ENCODE results near the gene FOXR1. TPM values are rescaled to one million over a fixed set of nuclear protein-coding genes. Genes with fewer than 3 reads are reported as not detected.
"Not testable (repeated sequence)": the region's sequence is repeated elsewhere in the genome, so short reads cannot be mapped to it uniquely, and the experiment has no call there.

FOXR1 gene
- total RNA-seq, 1 experiment from 2014 or later, result not detected

DNA sequence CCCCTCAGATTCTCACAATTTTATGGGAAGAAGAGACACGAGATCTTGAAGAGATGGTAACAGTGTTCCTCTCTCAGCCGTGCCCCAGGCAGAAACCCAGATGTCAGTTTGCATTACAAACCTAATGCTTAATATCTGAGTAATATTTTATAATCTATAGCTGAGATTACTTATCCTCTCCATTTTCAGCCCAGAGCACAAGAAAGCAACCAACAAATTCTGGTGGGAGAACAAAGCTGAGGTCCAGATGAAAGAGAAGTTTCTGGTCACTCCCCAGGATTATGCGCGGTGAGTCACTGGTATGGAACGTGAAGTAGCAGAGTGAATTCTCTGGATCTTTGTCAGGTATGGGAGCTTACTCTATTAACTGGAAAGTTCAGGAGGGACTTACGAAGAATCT is 27.3 kb downstream of the FOXR1 start:
- Histone ChIP-seq H3K36me3 (peaks cover 5% of the 10 kb centered on the region; the same call in 1 of the 2 replicates), H3K27me3 (no peaks in the 10 kb centered on the region), H3K27ac (no peak overlapping the region; the same call in 1 of the 2 replicates), H3K4me1 (no peaks in the 10 kb centered on the region), H3K9me3 (replicated peaks) (no peaks in the 10 kb centered on the region), H3K4me3 (peak overlapping the region; percentile 89)
- DNase-seq, result no peak

DNA sequence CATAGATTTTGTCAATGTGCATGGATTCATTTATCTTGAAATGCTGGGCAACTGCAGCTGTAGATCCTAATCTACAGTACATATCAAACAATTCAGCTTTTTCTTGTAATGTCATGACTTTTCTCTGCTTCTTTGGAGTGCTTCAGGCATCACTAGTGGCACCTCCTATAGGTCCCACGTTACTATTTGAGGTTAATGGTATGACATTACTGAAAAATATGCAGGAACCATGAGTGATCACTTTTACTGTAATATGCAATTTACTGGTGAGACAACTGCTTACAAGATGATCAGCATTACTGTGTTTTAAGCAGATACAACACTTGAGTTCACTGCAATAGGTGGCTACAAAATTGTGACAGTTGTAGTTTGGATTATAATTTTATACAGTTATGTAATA is 29.3 kb downstream of the FOXR1 start:
- Histone ChIP-seq H3K36me3 (peaks cover 5% of the 10 kb centered on the region; the same call in 1 of the 2 replicates), H3K27me3 (no peaks in the 10 kb centered on the region), H3K9me3 (replicated peaks) (no peaks in the 10 kb centered on the region), H3K27ac (no peak overlapping the region), H3K4me3 (no peak overlapping the region), H3K4me1 (no peaks in the 10 kb centered on the region)
- no peak for DNase-seq

GRCh38 chr11:119006656-119007055 is 35.1 kb downstream of the FOXR1 start:
- Histone ChIP-seq H3K27ac (no peak overlapping the region), H3K36me3 (no peaks in the 10 kb centered on the region), H3K4me3 (no peak overlapping the region), H3K9me3 (replicated peaks) (no peaks in the 10 kb centered on the region), H3K27me3 (no peaks in the 10 kb centered on the region), H3K4me1 (no peaks in the 10 kb centered on the region)
- no peak for DNase-seq

DNA sequence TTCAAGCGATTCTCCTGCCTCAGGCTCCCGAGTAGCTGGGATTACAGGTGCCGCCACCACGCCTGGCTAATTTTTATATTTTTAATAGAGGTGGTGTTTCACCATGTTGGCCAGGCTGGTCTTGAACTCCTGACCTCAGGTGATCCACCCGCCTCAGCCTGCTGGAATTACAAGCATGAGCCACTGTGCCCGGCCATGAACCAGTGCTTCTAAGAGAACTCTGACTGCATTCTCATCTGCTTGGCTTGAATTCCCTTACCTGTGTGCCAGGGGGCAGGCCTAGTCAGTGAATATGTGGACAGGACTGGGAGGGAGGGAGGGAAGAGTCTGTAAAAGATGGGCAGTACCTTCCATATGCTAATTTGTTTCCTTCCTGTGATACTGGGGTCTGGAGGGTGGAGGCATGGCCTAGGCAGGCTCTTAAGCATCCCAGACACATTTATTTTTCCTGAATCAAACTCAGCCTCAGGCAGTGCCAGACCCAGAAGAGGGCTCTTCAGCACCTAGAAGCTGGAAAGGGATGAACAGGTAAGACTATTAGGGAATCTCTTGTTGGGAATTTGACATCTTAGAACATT is 40.0 kb downstream of the FOXR1 start:
- no peaks in the 10 kb centered on the region for H3K27me3 ChIP-seq
- no peaks in the 10 kb centered on the region for H3K4me1 ChIP-seq
- no peak overlapping the region for H3K4me3 ChIP-seq
- no peak overlapping the region for H3K27ac ChIP-seq
- no peak for DNase-seq
- peaks cover 32% of the 10 kb centered on the region for H3K36me3 ChIP-seq
- H3K9me3 ChIP-seq (replicated peaks), result no peaks in the 10 kb centered on the region

DNA sequence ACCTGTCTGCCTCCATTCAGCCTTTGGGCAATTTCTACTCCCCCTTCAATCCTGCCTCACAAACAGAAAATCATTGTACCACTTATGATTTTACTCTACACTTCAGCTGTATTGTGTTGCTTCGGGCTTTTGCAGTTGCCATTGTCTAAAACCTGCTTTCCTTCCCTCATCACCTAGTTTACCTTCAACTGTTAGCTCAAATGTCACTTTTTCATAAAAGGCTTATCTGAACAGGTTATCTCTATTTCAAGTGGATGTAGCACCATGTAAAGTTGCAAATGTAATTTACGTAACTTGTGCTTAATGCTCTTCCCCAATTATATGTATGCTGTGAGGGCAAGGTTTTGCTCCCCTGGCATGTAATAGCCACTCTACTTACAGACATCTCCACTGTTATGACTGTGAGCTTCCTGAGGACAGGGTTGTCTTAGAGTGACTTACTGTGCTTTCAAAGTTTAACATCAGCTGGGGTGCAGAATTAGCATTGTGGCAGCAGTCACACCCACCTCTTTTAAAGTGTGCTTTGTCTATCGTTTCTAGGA is 41.1 kb downstream of the FOXR1 start:
- no peak overlapping the region for H3K27ac ChIP-seq
- H3K4me3 ChIP-seq, result no peak overlapping the region
- peaks cover 41% of the 10 kb centered on the region for H3K36me3 ChIP-seq
- no peak for DNase-seq
- no peaks in the 10 kb centered on the region for H3K4me1 ChIP-seq
- no peaks in the 10 kb centered on the region for H3K9me3 ChIP-seq (replicated peaks)
- H3K27me3 ChIP-seq, result no peaks in the 10 kb centered on the region

GRCh38 chr11:119014209-119014924 is 42.8 kb downstream of the FOXR1 start:
- DNase-seq, result no peak
- Histone ChIP-seq H3K4me3 (no peak overlapping the region), H3K4me1 (no peaks in the 10 kb centered on the region), H3K36me3 (peaks cover 41% of the 10 kb centered on the region), H3K27me3 (no peaks in the 10 kb centered on the region), H3K9me3 (replicated peaks) (no peaks in the 10 kb centered on the region), H3K27ac (no peak overlapping the region)

DNA sequence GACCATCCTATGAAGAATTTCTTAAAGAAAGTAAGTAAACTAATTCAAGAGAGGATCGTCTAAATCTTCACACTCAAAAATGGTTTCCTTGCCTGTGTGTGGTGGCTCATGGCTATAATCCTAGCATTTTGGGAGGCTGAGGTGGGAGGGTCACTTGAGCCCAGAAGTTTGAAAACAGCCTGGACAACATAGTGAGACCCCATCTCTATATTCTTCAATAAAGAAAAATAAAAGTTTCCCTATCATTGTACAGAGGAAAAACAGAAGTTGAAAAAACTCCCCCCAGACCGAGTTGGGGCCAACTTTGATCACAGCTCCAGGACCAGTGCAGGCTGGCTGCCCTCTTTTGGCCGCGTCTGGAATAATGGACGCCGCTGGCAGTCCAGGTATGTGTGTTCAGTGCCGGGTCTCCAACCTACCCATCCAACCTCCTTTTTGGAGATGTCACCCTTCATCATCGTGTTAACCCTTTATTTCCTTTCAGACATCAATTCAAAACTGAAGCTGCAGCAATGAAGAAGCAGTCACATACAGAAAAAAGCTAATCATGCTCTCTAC is 43.6 kb downstream of the FOXR1 start:
- peaks cover 41% of the 10 kb centered on the region for H3K36me3 ChIP-seq
- no peak overlapping the region for H3K4me3 ChIP-seq
- no peak for DNase-seq
- H3K4me1 ChIP-seq, result no peaks in the 10 kb centered on the region; the same call in 1 of the 2 replicates
- H3K9me3 ChIP-seq (replicated peaks), result no peaks in the 10 kb centered on the region
- no peak overlapping the region for H3K27ac ChIP-seq
- no peaks in the 10 kb centered on the region for H3K27me3 ChIP-seq

GRCh38 chr11:119016216-119017009 is 44.9 kb downstream of the FOXR1 start:
- Histone ChIP-seq H3K4me1 (no peaks in the 10 kb centered on the region; the same call in 1 of the 2 replicates), H3K27ac (no peak overlapping the region), H3K4me3 (no peak overlapping the region; the same call in 1 of the 2 replicates), H3K27me3 (no peaks in the 10 kb centered on the region), H3K36me3 (peaks cover 41% of the 10 kb centered on the region), H3K9me3 (replicated peaks) (no peaks in the 10 kb centered on the region)
- no peak for DNase-seq

- Histone ChIP-seq H3K4me3 (peak overlapping the region; percentile 80), H3K36me3 (peaks cover 41% of the 10 kb centered on the region), H3K27ac (peak overlapping the region; percentile 70; the same call in 1 of the 2 replicates)
- not testable (repeated sequence) for H3K4me1 ChIP-seq; DNase-seq; H3K27me3 ChIP-seq; H3K9me3 ChIP-seq (replicated peaks)
These were observed 45.8 kb downstream of the FOXR1 start for GRCh38 chr11:119017377-119017776.

GRCh38 chr11:119018074-119018938 is 46.7 kb downstream of the FOXR1 start, which contains the start of the genes RPS25 and TRAPPC4:
TSS of gene RPS25 (minus strand) at chr11:119018343. CDS start at chr11:119018284, 59 bp downstream.
TSS of gene TRAPPC4 (plus strand) at chr11:119018766. CDS start at chr11:119018796, 30 bp downstream.
- H3K27me3 ChIP-seq, result no peaks in the 10 kb centered on the region
- H3K4me1 ChIP-seq, result no peaks in the 10 kb centered on the region; the same call in 1 of the 2 replicates
- H3K27ac ChIP-seq, result peak within 1 kb of the TSS; percentile 70
- no peaks in the 10 kb centered on the region for H3K9me3 ChIP-seq (replicated peaks)
- H3K36me3 ChIP-seq, result peaks cover 38% of the 10 kb centered on the region
- DNase-seq, result peak; percentile 92 to 93
- H3K4me3 ChIP-seq, result peak within 1 kb of the TSS; percentile 80

DNA sequence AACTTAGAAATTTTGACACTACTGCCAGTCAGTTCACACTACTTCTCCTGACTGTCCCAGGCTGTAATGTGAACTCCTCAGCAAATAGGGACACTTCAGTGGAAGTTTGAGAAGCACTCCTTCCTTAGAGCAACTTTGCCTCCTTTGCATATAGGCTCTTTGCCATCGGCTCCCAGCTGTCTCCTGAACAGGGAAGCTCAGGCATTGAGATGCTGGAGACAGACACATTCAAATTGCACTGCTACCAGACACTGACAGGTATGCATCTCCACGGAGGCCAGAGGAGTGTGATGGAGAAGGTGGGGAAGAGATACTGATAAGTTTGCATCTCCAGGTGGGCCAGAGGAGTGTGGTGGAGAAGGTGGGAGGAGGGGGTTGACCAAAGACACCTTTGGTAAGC is 48.4 kb downstream of the FOXR1 start:
- peak overlapping the region; percentile 80 for H3K4me3 ChIP-seq
- H3K9me3 ChIP-seq (replicated peaks), result no peaks in the 10 kb centered on the region
- H3K36me3 ChIP-seq, result peaks cover 24% of the 10 kb centered on the region

GRCh38 chr11:119021631-119022030 is 50.1 kb downstream of the FOXR1 start:
- Histone ChIP-seq H3K4me3 (no peak overlapping the region), H3K9me3 (replicated peaks) (no peaks in the 10 kb centered on the region), H3K4me1 (no peaks in the 10 kb centered on the region; the same call in 1 of the 2 replicates), H3K36me3 (peaks cover 8% of the 10 kb centered on the region; the same call in 1 of the 2 replicates), H3K27ac (no peak overlapping the region), H3K27me3 (no peaks in the 10 kb centered on the region)
- no peak for DNase-seq

More for the DNA sequence above, 48.4 kb downstream of the FOXR1 start:
- H3K27ac ChIP-seq, result no peak overlapping the region
- H3K27me3 ChIP-seq, result no peaks in the 10 kb centered on the region
- H3K4me1 ChIP-seq, result no peaks in the 10 kb centered on the region; the same call in 1 of the 2 replicates
- DNase-seq, result no peak

GRCh38 chr11:119023741-119024140 is 52.2 kb downstream of the FOXR1 start:
- Histone ChIP-seq H3K4me1 (no peaks in the 10 kb centered on the region; the same call in 1 of the 2 replicates), H3K9me3 (replicated peaks) (no peaks in the 10 kb centered on the region), H3K36me3 (no peaks in the 10 kb centered on the region), H3K27me3 (no peaks in the 10 kb centered on the region), H3K27ac (no peak overlapping the region), H3K4me3 (no peak overlapping the region)
- DNase-seq, result no peak
